Hepatocyte (in vitro differentiated cells): ENCODE measurements around the gene KLHL9.

Source experiments
- CTCF ChIP-seq: fragments of 200-600 bp; sonication (generic); IDR thresholded peaks from 2 replicates; pipeline ENCODE4 v1.5.1; 2016; ENCODE audit warnings: antibody characterized with exemption, mild to moderate bottlenecking; ENCODE audit not compliant: poor library complexity
- EZH2phosphoT487 ChIP-seq: fragments of 200-600 bp; sonication (generic); IDR thresholded peaks from one replicate; pipeline ENCODE4 v1.6.1; 2018; ENCODE audit warnings: antibody characterized with exemption, mild to moderate bottlenecking, low read depth, moderate library complexity; ENCODE audit not compliant: unreplicated experiment, severe bottlenecking

- TF ChIP-seq CTCF = no peak
- TF ChIP-seq EZH2phosphoT487 = no peak
Measured at GRCh38 chr9:21348430-21348970, 13.3 kb upstream of the KLHL9 start.
